Neuronal stem cell (in vitro differentiated cells): ENCODE data around the gene NOS3.

Experiments used
- DNase-seq: peaks from one replicate; pipeline ENCODE4 v3.0.0-alpha.2; 2013; ENCODE audit warnings: low spot score
- H2AFZ ChIP-seq: one replicate; pipeline ENCODE4 v1.6.1; 2013; ENCODE audit warnings: mild to moderate bottlenecking, low read length, inconsistent platforms
- H2AK5ac ChIP-seq: 2 replicates; pipeline ENCODE4 v1.6.1; 2013; ENCODE audit warnings: low read depth, mild to moderate bottlenecking, inconsistent platforms, low read length, moderate library complexity, mixed read lengths
- H2BK120ac ChIP-seq: 2 replicates; pipeline ENCODE4 v1.6.1; 2013; ENCODE audit warnings: low read depth, mild to moderate bottlenecking, inconsistent platforms, low read length, moderate library complexity, mixed read lengths
- H2BK12ac ChIP-seq: one replicate; pipeline ENCODE4 v1.6.1; 2013; ENCODE audit warnings: low read length, inconsistent platforms
- H2BK15ac ChIP-seq: 2 replicates; pipeline ENCODE4 v1.6.1; 2013; ENCODE audit warnings: mild to moderate bottlenecking, low read length, inconsistent platforms, mixed read lengths
- H2BK5ac ChIP-seq: one replicate; pipeline ENCODE4 v1.6.1; 2013; ENCODE audit warnings: inconsistent platforms, mild to moderate bottlenecking, low read length, moderate library complexity
- H3K14ac ChIP-seq: one replicate; pipeline ENCODE4 v1.6.1; 2013; ENCODE audit warnings: low read length, inconsistent platforms
- H3K18ac ChIP-seq: 2 replicates; pipeline ENCODE4 v1.6.1; 2013; ENCODE audit warnings: low read length, inconsistent platforms
- H3K23ac ChIP-seq: 2 replicates; pipeline ENCODE4 v1.6.1; 2013; ENCODE audit warnings: low read depth, mild to moderate bottlenecking, mixed read lengths, low read length, inconsistent platforms; ENCODE audit not compliant: poor library complexity
- H3K27ac ChIP-seq: replicated peaks from 3 replicates; pipeline ENCODE4 v1.5.1; 2013; ENCODE audit warnings: low read length, inconsistent platforms
- H3K27me3 ChIP-seq, 3 experiments: 2 replicates each; pipeline ENCODE4 v1.6.1; 2013; ENCODE audit warnings: low read length in 3 of 3, mild to moderate bottlenecking in 2 of 3, inconsistent platforms in 1 of 3, low read depth in 1 of 3, mixed read lengths in 1 of 3, moderate library complexity in 1 of 3; ENCODE audit not compliant: control insufficient read depth in 3 of 3, insufficient read depth in 3 of 3
- H3K36me3 ChIP-seq, 2 donors: replicated peaks in 1 of 2; 2 replicates each; pipeline ENCODE4 v1.6.1; 2013; ENCODE audit warnings: low read length in 2 of 2; ENCODE audit not compliant: control insufficient read depth in 2 of 2, insufficient read depth in 2 of 2
- H3K4ac ChIP-seq: 2 replicates; pipeline ENCODE4 v1.6.1; 2013; ENCODE audit warnings: inconsistent platforms, mild to moderate bottlenecking, low read length, moderate library complexity
- H3K4me1 ChIP-seq, 2 donors: 1 replicate in 1 of 2; 2 replicates in 1 of 2; pipeline ENCODE4 v1.6.1; 2013; ENCODE audit warnings: low read length in 2 of 2, low read depth in 1 of 2; ENCODE audit not compliant: control insufficient read depth in 2 of 2, insufficient read depth in 1 of 2
- H3K4me2 ChIP-seq: one replicate; pipeline ENCODE4 v1.6.1; 2013; ENCODE audit warnings: mild to moderate bottlenecking, low read length, inconsistent platforms; ENCODE audit not compliant: insufficient read depth, poor library complexity, severe bottlenecking
- H3K4me3 ChIP-seq, 2 donors: 2 replicates each; pipeline ENCODE4 v1.5.1; 2013; ENCODE audit warnings: low read length in 2 of 2, mild to moderate bottlenecking in 2 of 2, inconsistent platforms in 1 of 2, moderate library complexity in 1 of 2
- H3K79me1 ChIP-seq: one replicate; pipeline ENCODE4 v1.6.1; 2013; ENCODE audit warnings: low read depth, mild to moderate bottlenecking, inconsistent platforms, low read length, moderate library complexity
- H3K9ac ChIP-seq: one replicate; pipeline ENCODE4 v1.6.1; 2013; ENCODE audit warnings: mild to moderate bottlenecking, low read depth, low read length, inconsistent platforms; ENCODE audit not compliant: poor library complexity
- H3K9me3 ChIP-seq, 2 donors: replicated peaks in 1 of 2; 2 replicates each; pipeline versions ENCODE3 to v1.6.1; 2013; ENCODE audit warnings: low read length in 2 of 2, mild to moderate bottlenecking in 2 of 2, inconsistent platforms in 1 of 2, low read depth in 1 of 2, mixed read lengths in 1 of 2, moderate library complexity in 1 of 2; ENCODE audit not compliant: control insufficient read depth in 2 of 2, insufficient read depth in 1 of 2
- H4K8ac ChIP-seq: one replicate; pipeline ENCODE4 v1.6.1; 2013; ENCODE audit warnings: low read depth, mild to moderate bottlenecking, inconsistent platforms, low read length, moderate library complexity
- H4K91ac ChIP-seq: one replicate; pipeline ENCODE4 v1.6.1; 2013; ENCODE audit warnings: low read length, low read depth, mild to moderate bottlenecking, inconsistent platforms; ENCODE audit not compliant: poor library complexity
- WGBS, 2 donors: extraction: QIAGEN DNeasy Blood & Tissue Kit; methylation state at CpG; one replicate each; pipeline ENCODE4 v1.1.7; 2013; ENCODE audit warnings: missing lambda C conversion rate in 2 of 2, mixed read lengths in 1 of 2; ENCODE audit not compliant: insufficient read length in 2 of 2, insufficient replicate concordance in 1 of 2; ENCODE audit errors: extremely low coverage in 2 of 2; 5-methylcytosine and 5-hydroxymethylcytosine counted together

Gene NOS3

DNA sequence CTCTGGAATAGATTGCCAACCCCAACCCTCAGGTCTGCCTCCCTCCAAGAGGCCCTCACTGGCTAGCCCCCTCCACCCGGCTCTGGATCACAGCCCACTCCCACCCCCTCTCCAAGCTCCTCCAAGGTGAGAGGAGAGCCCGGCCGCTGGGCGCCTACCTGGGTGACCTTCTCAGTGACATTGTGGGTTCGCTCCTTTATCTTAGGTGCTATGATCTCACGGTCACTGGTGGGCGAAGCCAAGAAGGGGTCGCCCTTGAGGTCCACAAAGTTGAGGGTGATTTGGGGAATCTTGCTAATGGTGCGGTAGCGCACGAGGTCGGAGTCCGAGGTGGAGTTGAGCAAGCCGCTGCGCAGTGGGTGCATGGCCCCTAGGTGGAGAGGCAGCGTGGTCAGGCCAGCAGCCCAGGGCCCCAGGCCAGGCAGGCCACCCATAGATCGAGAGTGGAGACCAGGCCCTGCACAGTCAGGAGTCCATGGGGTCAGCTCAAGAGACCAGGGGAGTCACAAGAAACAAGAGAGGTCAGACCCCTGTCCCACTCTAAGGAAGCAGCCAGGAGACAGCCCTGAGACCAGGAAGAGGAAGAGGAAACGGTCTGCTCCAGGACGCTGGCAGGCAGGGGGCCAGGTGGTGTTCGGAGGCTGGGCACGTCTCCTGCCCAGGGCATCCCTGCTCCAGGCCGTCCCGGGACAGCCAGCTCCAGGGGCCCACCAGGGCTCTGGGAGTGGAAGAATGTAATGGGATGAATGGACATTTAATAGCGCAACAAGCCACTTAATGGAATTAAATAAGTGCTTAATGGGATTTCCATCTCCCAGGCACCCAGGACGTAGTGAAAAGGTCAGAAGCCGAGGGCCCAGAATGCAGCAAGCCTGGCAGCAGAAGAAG, 33.4 kb upstream of the NOS3 start:
- no peaks in the 10 kb centered on the region for H3K36me3 ChIP-seq
- peak overlapping the region; percentile 39 for H2BK5ac ChIP-seq
- H2BK120ac ChIP-seq = no peak overlapping the region
- peak overlapping the region; percentile 37 for H2BK15ac ChIP-seq
- no peak overlapping the region for H3K4me3 ChIP-seq
- H4K8ac ChIP-seq = no peak overlapping the region
- peaks cover 13 to 16% of the 10 kb centered on the region in 2 donors for H3K4me1 ChIP-seq
- H3K27me3 ChIP-seq = peaks cover 0 to 9% (median 0%) of the 10 kb centered on the region in 3 experiments
- peak overlapping the region; percentile 46 for H2AK5ac ChIP-seq
- H4K91ac ChIP-seq = no peak overlapping the region
- no peak overlapping the region for H3K18ac ChIP-seq
- DNase-seq = no peak
- H3K9me3 ChIP-seq = no peaks in the 10 kb centered on the region
- no peak overlapping the region for H3K4me2 ChIP-seq
- H3K27ac ChIP-seq = no peak overlapping the region
- H3K9ac ChIP-seq = no peak overlapping the region
- H2AFZ ChIP-seq = no peak overlapping the region
- H3K14ac ChIP-seq = no peak overlapping the region
- H3K4ac ChIP-seq = no peak overlapping the region
- WGBS, 2 donors = no CpG with 5 or more reads among the region's 26 CpGs
- H3K79me1 ChIP-seq = peaks cover 5% of the 10 kb centered on the region
- no peak overlapping the region for H2BK12ac ChIP-seq
- H3K23ac ChIP-seq = peak overlapping the region; percentile 80

DNA sequence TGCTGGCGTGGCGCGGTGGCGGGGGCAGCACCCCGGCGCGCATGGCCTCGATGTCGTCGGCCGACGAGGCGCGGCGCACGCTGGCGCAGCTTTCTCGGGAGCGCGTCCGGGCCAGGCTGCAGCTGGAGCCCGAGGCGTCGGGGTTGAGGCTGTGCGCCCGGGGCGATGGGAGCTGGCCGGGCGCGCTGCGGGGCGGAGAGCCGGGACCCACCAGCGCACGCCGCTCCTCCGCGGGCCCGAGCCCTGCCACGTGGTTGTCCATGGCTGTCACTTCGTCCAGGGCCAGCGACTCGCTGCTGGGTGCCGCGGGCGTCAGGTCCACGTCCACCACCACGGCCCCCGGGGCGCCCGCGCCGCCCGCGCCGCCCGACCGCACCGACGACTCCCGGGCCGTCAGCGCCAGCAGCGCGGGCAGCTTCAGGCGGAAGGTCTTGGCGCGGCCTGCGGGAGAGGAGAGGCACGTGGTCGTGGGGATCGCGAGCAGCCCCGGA, 32.7 kb upstream of the NOS3 start:
- Histone ChIP-seq H3K14ac (no peak overlapping the region), H3K36me3 (no peaks in the 10 kb centered on the region), H2BK120ac (no peak overlapping the region), H3K4ac (no peak overlapping the region), H3K79me1 (peaks cover 5% of the 10 kb centered on the region), H3K9me3 (no peaks in the 10 kb centered on the region), H3K4me3 (no peak overlapping the region), H3K18ac (no peak overlapping the region), H3K4me1 (peaks cover 18% of the 10 kb centered on the region in 2 donors), H2AK5ac (no peak overlapping the region), H2BK15ac (peak overlapping the region; percentile 37), H3K23ac (no peak overlapping the region), H3K27ac (no peak overlapping the region), H3K4me2 (no peak overlapping the region), H3K9ac (no peak overlapping the region), H4K8ac (no peak overlapping the region), H2BK5ac (no peak overlapping the region), H2AFZ (no peak overlapping the region), H3K27me3 (peaks cover 0 to 9% (median 0%) of the 10 kb centered on the region in 3 experiments), H2BK12ac (peak overlapping the region; percentile 16), H4K91ac (no peak overlapping the region)
- no peak for DNase-seq
- no CpG with 5 or more reads among the region's 74 CpGs for WGBS, 2 donors

DNA sequence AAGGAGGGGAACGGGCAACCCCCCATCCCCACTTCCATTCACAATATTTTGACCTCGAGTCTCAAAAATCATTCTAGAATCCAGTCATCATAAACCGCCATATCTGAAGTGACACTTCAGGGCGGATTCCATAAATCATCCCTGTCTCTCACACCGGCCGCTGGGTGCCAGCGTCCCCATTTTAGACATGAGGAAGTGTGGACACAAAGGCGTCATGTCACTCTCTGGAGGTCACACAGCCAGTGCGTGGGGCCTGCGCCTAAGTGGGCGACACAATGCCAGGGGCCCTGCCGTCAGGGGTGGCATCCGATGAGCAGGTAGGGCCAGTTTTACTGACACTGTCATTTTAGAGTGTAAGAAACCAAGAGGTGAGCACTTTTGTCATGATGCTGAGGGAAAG, 32.2 kb upstream of the NOS3 start:
- Histone ChIP-seq H3K23ac (no peak overlapping the region), H3K4me3 (no peak overlapping the region), H3K4me2 (no peak overlapping the region), H2BK5ac (no peak overlapping the region), H3K9ac (no peak overlapping the region), H3K18ac (no peak overlapping the region), H2BK12ac (no peak overlapping the region), H3K79me1 (peaks cover 5% of the 10 kb centered on the region), H2AFZ (no peak overlapping the region), H3K4ac (no peak overlapping the region), H3K36me3 (no peaks in the 10 kb centered on the region), H2BK120ac (no peak overlapping the region), H2BK15ac (no peak overlapping the region), H3K4me1 (peaks cover 18 to 20% of the 10 kb centered on the region in 2 donors), H4K91ac (no peak overlapping the region), H3K27me3 (peaks cover 0 to 9% (median 0%) of the 10 kb centered on the region in 3 experiments), H3K9me3 (no peaks in the 10 kb centered on the region), H2AK5ac (no peak overlapping the region), H3K14ac (no peak overlapping the region), H4K8ac (no peak overlapping the region), H3K27ac (no peak overlapping the region)
- no CpG with 5 or more reads among the region's 13 CpGs for WGBS, 2 donors
- DNase-seq = no peak

DNA sequence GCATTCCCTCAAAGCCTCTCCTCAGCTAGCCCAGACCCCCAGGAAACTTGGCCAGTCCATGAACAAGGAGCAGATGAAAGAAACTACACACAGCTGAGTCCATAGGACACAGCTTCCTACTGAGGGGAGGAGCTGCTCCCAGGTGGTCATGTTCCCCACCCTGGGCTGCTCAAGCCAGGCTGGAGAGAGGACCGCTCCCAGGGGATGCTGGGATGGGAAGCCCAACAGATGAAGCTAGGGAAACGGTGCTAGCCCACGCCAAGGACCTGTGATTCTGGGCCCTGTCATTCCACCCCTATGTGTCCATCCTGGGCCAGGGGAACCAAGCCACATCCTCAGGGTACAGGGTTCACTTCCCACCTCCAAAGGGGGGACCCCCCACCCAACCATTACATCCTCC, 31.7 kb upstream of the NOS3 start:
- Histone ChIP-seq H3K9ac (no peak overlapping the region), H2AFZ (no peak overlapping the region), H3K79me1 (peaks cover 5% of the 10 kb centered on the region), H2BK5ac (no peak overlapping the region), H2BK12ac (no peak overlapping the region), H3K4me2 (no peak overlapping the region), H3K27me3 (peaks cover 0 to 9% (median 0%) of the 10 kb centered on the region in 3 experiments), H3K14ac (no peak overlapping the region), H3K4me3 (no peak overlapping the region), H4K8ac (no peak overlapping the region), H2AK5ac (no peak overlapping the region), H2BK15ac (no peak overlapping the region), H3K18ac (no peak overlapping the region), H3K36me3 (no peaks in the 10 kb centered on the region), H3K9me3 (no peaks in the 10 kb centered on the region), H3K27ac (no peak overlapping the region), H3K23ac (peak overlapping the region; percentile 22), H2BK120ac (no peak overlapping the region), H3K4ac (no peak overlapping the region), H4K91ac (no peak overlapping the region), H3K4me1 (peaks cover 18 to 20% of the 10 kb centered on the region in 2 donors)
- no CpG with 5 or more reads among the region's 3 CpGs for WGBS, 2 donors
- no peak for DNase-seq
